NCI-H2196 treated with DMSO at 0.1 percent for 48 hours (cell line): ENCODE results near the gene SUGCT.

Experiments used
- DNase-seq: peaks from one replicate; lab custom pipeline; 2025; ENCODE audit not compliant: unreplicated experiment; lab: John Stamatoyannopoulos, UW

The SUGCT gene

DNA sequence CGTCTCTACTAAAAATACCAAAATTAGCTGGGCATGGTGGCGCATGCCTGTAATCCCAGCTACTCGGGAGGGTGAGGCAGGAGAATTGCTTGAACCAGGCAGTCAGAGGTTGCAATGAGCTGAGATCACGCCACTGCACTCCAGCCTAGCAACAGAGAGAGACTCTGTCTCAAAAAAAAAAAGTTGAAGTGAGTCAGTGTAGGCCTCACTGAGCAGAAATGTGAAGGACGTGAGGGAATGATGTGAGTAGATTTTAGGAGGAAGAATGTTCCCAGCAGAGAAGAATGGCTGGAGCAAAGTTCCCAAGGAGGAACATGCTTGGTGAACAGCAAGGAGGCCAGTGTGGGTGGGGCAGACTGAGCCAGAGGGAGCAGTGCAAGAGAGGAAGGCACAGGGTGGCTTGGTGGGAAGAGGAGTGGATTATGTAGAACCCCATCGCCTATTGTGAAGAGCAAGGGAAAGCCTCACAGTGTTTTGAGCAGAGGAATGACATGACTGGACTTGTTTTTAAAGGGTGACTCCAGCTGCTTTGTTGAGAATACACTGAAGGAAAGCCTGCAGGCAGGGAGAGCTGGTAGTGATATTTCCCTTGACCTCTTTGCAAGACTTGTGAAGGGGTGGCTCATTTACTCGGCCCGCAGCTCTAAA, 708.7 kb downstream of the SUGCT start:
- DNase-seq: no peak

- DNase-seq: no peak
These were observed 711.1 kb downstream of the SUGCT start for GRCh38 chr7:40845943-40846342.

- no peak for DNase-seq
These were observed 713.1 kb downstream of the SUGCT start for GRCh38 chr7:40847921-40848320.

- DNase-seq: no peak
These were observed 713.9 kb downstream of the SUGCT start for GRCh38 chr7:40848541-40849221.

- no peak for DNase-seq
These were observed 715.2 kb downstream of the SUGCT start for GRCh38 chr7:40850017-40850416.

GRCh38 chr7:40851001-40851400, 716.2 kb downstream of the SUGCT start:
- DNase-seq: no peak

- no peak for DNase-seq
These were observed 724.3 kb downstream of the SUGCT start for GRCh38 chr7:40859076-40859475.

GRCh38 chr7:40859965-40860543, 725.2 kb downstream of the SUGCT start:
- no peak for DNase-seq

GRCh38 chr7:40865441-40866233, 730.8 kb downstream of the SUGCT start:
- no peak for DNase-seq

DNA sequence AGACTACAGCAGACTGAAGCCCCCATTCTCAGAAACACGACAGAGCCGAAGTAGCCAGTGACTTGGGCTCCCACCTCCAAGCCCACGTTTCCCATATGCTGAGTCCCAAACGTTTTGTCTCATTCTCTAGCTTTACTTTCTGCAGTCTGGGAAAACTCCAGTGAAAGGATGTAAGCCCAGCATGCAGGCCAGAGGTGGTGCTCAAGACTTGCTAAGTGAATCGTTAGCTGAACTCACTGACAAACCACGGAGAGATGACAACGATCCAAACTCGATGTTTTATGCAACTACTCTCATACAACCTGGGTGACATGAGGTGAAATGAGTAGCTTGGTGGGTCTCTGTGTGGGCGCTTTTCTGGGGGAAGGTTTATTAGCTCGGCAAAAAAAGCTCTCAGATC, 731.8 kb downstream of the SUGCT start:
- no peak for DNase-seq

DNA sequence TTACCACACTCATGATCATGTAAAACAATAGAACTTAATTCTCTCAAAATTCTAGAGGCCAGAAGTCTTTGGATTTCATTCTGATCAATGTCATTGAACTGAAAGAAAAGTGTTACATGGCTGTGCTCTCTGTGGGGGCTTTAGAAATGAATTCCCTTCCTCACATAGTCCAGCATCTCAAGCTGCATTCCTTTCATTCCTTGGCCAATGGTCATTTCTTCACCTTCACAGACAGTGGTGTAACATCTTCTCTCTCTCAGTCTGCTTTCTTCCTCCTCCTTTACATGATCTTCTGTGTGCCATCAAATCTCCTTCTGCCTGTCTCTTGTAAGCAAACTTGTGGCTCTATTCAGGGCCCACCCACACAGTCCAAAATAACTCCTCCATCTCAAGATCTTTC, 735.3 kb downstream of the SUGCT start:
- no peak for DNase-seq

DNA sequence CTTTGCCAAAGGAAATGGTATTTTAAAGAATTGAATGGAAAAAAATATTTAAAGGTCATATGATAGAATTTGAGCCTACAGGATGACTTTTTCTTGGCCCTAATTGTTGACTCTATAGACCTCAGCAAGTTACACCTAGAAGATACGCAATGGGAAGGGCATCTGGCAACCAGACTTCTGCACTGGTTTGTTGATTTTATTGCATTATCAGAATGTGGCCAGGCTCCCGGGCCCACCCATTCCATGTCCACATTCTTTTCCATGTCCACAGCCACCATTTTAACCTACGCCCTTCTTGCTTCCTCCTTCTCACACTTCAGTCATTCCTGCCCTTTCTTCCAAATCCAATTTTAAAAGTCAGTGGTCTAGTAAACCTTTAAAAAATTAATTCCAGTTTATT, 738.4 kb downstream of the SUGCT start:
- no peak for DNase-seq

GRCh38 chr7:40874756-40875155, 740.0 kb downstream of the SUGCT start:
- no peak for DNase-seq

DNA sequence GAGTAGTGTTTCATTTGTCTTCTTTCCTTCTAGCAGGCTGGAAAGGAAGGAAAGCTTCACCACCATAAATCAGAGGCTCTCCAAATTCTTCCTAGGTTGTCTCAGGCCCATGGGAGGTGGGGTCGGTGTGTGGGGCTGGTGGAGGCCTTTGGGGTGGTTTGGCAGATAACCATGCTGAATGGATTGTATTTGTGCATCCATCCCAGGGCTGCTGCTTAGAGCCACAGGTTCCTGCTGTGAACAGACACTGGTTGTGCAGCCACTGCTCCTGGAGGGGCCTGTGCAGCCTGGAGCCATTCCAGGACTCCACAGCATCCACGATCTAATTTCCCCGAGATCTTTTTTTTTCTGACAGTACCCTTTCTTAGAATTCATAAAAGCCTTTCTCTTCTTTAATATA, 741.8 kb downstream of the SUGCT start:
- DNase-seq: no peak

GRCh38 chr7:40879941-40880543, 745.2 kb downstream of the SUGCT start:
- DNase-seq: no peak

GRCh38 chr7:40880581-40880980, 745.8 kb downstream of the SUGCT start:
- DNase-seq: no peak

GRCh38 chr7:40881405-40881926, 746.7 kb downstream of the SUGCT start:
- no peak for DNase-seq

DNA sequence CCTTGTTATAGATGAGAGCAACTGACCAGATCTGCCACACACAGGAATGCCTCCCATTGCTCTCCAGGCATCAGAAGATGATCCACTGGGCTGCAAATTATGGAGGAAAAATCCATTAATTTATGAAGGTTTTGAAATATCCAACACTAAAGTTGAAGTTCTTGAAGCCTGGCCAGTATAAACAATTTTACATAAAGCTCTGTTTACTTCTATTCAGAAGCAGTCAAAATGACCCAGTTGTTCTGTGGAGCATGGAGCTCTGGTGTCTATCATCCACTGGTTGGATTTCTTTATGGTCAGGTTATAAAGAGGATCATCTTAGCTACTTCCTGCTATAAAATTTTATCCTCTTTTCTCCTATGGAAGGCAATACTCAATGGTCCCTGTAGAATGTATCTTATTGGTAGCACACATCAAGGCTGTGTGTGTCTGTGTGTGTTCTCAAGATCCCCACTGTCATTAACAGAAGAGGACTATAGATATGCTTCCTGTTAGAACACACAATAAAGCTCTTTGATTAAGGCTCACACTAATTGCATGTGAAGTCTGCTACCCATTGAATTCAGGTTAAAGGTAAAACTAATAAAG, 747.4 kb downstream of the SUGCT start:
- no peak for DNase-seq

- no peak for DNase-seq
These were observed 749.0 kb downstream of the SUGCT start for GRCh38 chr7:40883826-40884225.

- no peak for DNase-seq
These were observed 749.4 kb downstream of the SUGCT start for GRCh38 chr7:40884241-40884640.

GRCh38 chr7:40885503-40885902, 750.7 kb downstream of the SUGCT start:
- DNase-seq: no peak
